ENCODE data around the gene NAT14.
"Not testable (repeated sequence)": the region's sequence is repeated elsewhere in the genome, so short reads cannot be mapped to it uniquely, and the experiment has no call there.

DNA sequence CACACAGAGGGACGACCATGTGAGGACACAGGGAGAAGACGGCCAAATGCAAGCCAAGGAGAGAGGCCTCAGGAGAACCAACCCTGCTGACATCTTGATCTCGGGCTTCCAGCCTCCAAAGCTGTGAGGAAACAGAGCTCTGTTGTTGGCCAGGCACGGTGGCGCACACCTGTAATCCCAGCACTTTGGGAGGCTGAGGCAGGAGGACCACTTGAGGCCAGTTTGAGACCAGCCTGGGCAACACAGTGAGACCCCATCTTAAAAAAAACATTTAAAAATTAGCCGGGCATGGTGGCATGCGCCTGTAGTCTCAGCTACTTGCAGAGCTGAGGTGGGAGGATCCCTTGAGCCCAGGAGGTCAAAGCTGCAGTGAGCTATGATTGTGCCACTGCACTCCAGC is 49.3 kb downstream of the NAT14 start:
- TF ChIP-seq POLR2A (IDR thresholded peaks at IDR 0.05; ENCODE audit: low read length); GATA1 (IDR thresholded peaks at IDR 0.05; ENCODE audit: low read depth, low read length): not testable (repeated sequence)
